ENCODE data around the gene RFTN1.

- no peak for TF ChIP-seq EP300 (IDR thresholded peaks at IDR 0.05)
- no peak for TF ChIP-seq CTCF (IDR thresholded peaks at IDR 0.05)
- no peak for TF ChIP-seq POLR2A (IDR thresholded peaks at IDR 0.05)
These were observed 218.1 kb downstream of the RFTN1 start for GRCh38 chr3:16295298-16295890.

Data from tibial nerve (tissue), 4 donors.